CD4-positive, alpha-beta memory T cell (primary cell): Measurements from ENCODE around the gene TIAM2. TPM values are rescaled to one million over a fixed set of nuclear protein-coding genes. Genes with fewer than 3 reads are reported as not detected.
A peak's percentile ranks its signal among the peaks of the same experiment; 100 is the strongest.

Experiments used
- CTCF ChIA-PET: fragments of 350-600 bp; sonication (Branson Sonifier 250); formaldehyde crosslinking; loops from one replicate; lab custom pipeline; 2021; ENCODE audit warnings: inconsistent platforms; ENCODE audit not compliant: partially characterized antibody; lab: Charles Lee
- POLR2A ChIA-PET: fragments of 350-600 bp; sonication (Branson Sonifier 250); formaldehyde crosslinking; loops from one replicate; lab custom pipeline; 2021; ENCODE audit not compliant: partially characterized antibody; lab: Charles Lee
- DNase-seq, 5 donors: peaks; one replicate each; pipeline versions ENCODE4 v3.0.0 to v3.0.0-alpha.2; 2020 to 2022; ENCODE audit warnings: mixed read lengths in 1 of 5
- H3K27ac ChIP-seq: one replicate; pipeline ENCODE4 v1.7.0; 2013; ENCODE audit warnings: low read depth, low read length
- H3K27me3 ChIP-seq: 2 replicates; pipeline ENCODE4 v1.7.0; 2013; ENCODE audit warnings: mild to moderate bottlenecking, low read length, moderate library complexity; ENCODE audit not compliant: insufficient read depth
- H3K36me3 ChIP-seq: 2 replicates; pipeline ENCODE4 v1.7.0; 2013; ENCODE audit warnings: mild to moderate bottlenecking, low read length, moderate library complexity; ENCODE audit not compliant: insufficient read depth
- H3K4me1 ChIP-seq: 2 replicates; pipeline ENCODE4 v1.7.0; 2013; ENCODE audit warnings: mild to moderate bottlenecking, low read length, moderate library complexity; ENCODE audit not compliant: insufficient read depth
- H3K4me3 ChIP-seq, 2 donors: one replicate each; pipeline ENCODE4 v1.7.0; 2013; ENCODE audit warnings: low read length in 2 of 2, mild to moderate bottlenecking in 1 of 2
- H3K9me3 ChIP-seq, 2 donors: one replicate each; pipeline ENCODE4 v1.7.0; 2013; ENCODE audit warnings: low read length in 2 of 2, control low read depth in 1 of 2; ENCODE audit not compliant: control insufficient read depth in 1 of 2
- H3K27ac Mint-ChIP-seq, 7 donors: one replicate each; pipeline ENCODE4 v1.8.0; 2020 to 2021; ENCODE audit warnings: mixed read lengths in 7 of 7, mild to moderate bottlenecking in 6 of 7, inconsistent platforms in 3 of 7, moderate library complexity in 3 of 7
- H3K27me3 Mint-ChIP-seq, 2 donors: one replicate each; pipeline ENCODE4 v1.8.0; 2020 to 2021; ENCODE audit warnings: mixed read lengths in 2 of 2
- H3K36me3 Mint-ChIP-seq, 2 donors: one replicate each; pipeline ENCODE4 v1.8.0; 2020 to 2021; ENCODE audit warnings: mixed read lengths in 2 of 2, inconsistent platforms in 1 of 2, mild to moderate bottlenecking in 1 of 2
- H3K4me1 Mint-ChIP-seq, 4 donors: one replicate each; pipeline ENCODE4 v1.8.0; 2020 to 2021; ENCODE audit warnings: mixed read lengths in 4 of 4, mild to moderate bottlenecking in 1 of 4
- H3K4me3 Mint-ChIP-seq, 8 donors: one replicate each; pipeline ENCODE4 v1.8.0; 2020 to 2021; ENCODE audit warnings: mixed read lengths in 8 of 8, mild to moderate bottlenecking in 7 of 8, moderate library complexity in 6 of 8, inconsistent platforms in 3 of 8
- H3K9me3 Mint-ChIP-seq, 8 donors: one replicate each; pipeline ENCODE4 v1.8.0; 2020 to 2021; ENCODE audit warnings: mixed read lengths in 8 of 8, mild to moderate bottlenecking in 5 of 8, inconsistent platforms in 3 of 8, moderate library complexity in 1 of 8
- intact Hi-C: fragments of 100-400 bp; cut with micrococcal nuclease; formaldehyde crosslinking; loops from one replicate; pipeline ENCODE4 v1.15.1; 2023
- polyA plus RNA-seq, 2 donors: library from polyadenylated mRNA; unstranded; fragments of 300-500 nt; fragmentation: Illumina TruSeq; gene quantifications; one replicate each; pipeline ENCODE4 v1.2.3, GENCODE V29; 2021
- total RNA-seq, 2 experiments: library from RNA; stranded (reverse); gene quantifications; one replicate each; pipeline ENCODE4 v1.2.3, GENCODE V29; 2021

Gene TIAM2
- total and polyA plus RNA-seq, 4 experiments from 2014 or later: 0.15 to 11.1 (median 5.8) TPM

GRCh38 chr6:155121699-155122098 lies 126.6 kb downstream of the TIAM2 start:
- Mint-ChIP-seq H3K27ac (no peak overlapping the region), H3K27me3 (peaks cover 0 to 2% of the 10 kb centered on the region in 2 donors), H3K9me3 (no peaks in the 10 kb centered on the region), H3K36me3 (no peaks in the 10 kb centered on the region), H3K4me3 (no peak overlapping the region), H3K4me1 (peaks cover 0 to 1% (median 0%) of the 10 kb centered on the region in 4 donors)
- no peak for DNase-seq
- no peaks in the 10 kb centered on the region for H3K27me3 ChIP-seq
- intact Hi-C loops: no loop called here
- H3K4me1 ChIP-seq: no peaks in the 10 kb centered on the region
- POLR2A ChIA-PET: no interaction called here
- CTCF ChIA-PET: no interaction called here
- H3K4me3 ChIP-seq: no peak overlapping the region
- H3K27ac ChIP-seq: no peak overlapping the region
- H3K36me3 ChIP-seq: no peaks in the 10 kb centered on the region
- no peaks in the 10 kb centered on the region for H3K9me3 ChIP-seq

GRCh38 chr6:155122199-155122950 lies 127.3 kb downstream of the TIAM2 start:
- H3K27ac Mint-ChIP-seq: no peak overlapping the region
- CTCF ChIA-PET: no interaction called here

GRCh38 chr6:155123520-155123919 lies 128.4 kb downstream of the TIAM2 start:
- no peak overlapping the region for H3K27ac Mint-ChIP-seq

More at GRCh38 chr6:155122199-155122950, 127.3 kb downstream of the TIAM2 start:
- no peak overlapping the region for H3K4me3 Mint-ChIP-seq
- Histone ChIP-seq H3K36me3 (no peaks in the 10 kb centered on the region), H3K4me1 (no peaks in the 10 kb centered on the region), H3K4me3 (no peak overlapping the region), H3K27ac (no peak overlapping the region), H3K9me3 (no peaks in the 10 kb centered on the region), H3K27me3 (no peaks in the 10 kb centered on the region)
- no peaks in the 10 kb centered on the region for H3K36me3 Mint-ChIP-seq
- POLR2A ChIA-PET: no interaction called here
- H3K4me1 Mint-ChIP-seq: no peaks in the 10 kb centered on the region
- no peaks in the 10 kb centered on the region for H3K9me3 Mint-ChIP-seq
- DNase-seq: no peak
- intact Hi-C loops: no loop called here
- H3K27me3 Mint-ChIP-seq: peaks cover 0 to 2% of the 10 kb centered on the region in 2 donors

GRCh38 chr6:155125906-155126305 lies 130.8 kb downstream of the TIAM2 start:
- no peaks in the 10 kb centered on the region for H3K36me3 ChIP-seq
- no peaks in the 10 kb centered on the region for H3K36me3 Mint-ChIP-seq
- no peak for DNase-seq
- no peak overlapping the region for H3K27ac ChIP-seq
- no peak overlapping the region for H3K4me3 ChIP-seq
- ChIA-PET POLR2A (no interaction called here), CTCF (no interaction called here)
- H3K4me3 Mint-ChIP-seq: no peak overlapping the region
- H3K4me1 Mint-ChIP-seq: peaks cover 0 to 7% (median 0%) of the 10 kb centered on the region in 4 donors
- intact Hi-C loops: no loop called here
- peaks cover 0 to 2% of the 10 kb centered on the region in 2 donors for H3K27me3 Mint-ChIP-seq
- H3K27me3 ChIP-seq: no peaks in the 10 kb centered on the region
- H3K27ac Mint-ChIP-seq: no peak overlapping the region
- no peaks in the 10 kb centered on the region for H3K9me3 ChIP-seq
- H3K4me1 ChIP-seq: no peaks in the 10 kb centered on the region
- H3K9me3 Mint-ChIP-seq: no peaks in the 10 kb centered on the region

More at GRCh38 chr6:155123520-155123919, 128.4 kb downstream of the TIAM2 start:
- H3K27me3 Mint-ChIP-seq: peaks cover 0 to 2% of the 10 kb centered on the region in 2 donors
- intact Hi-C loops: no loop called here
- Histone ChIP-seq H3K27ac (no peak overlapping the region), H3K36me3 (no peaks in the 10 kb centered on the region), H3K9me3 (no peaks in the 10 kb centered on the region), H3K4me3 (no peak overlapping the region), H3K4me1 (no peaks in the 10 kb centered on the region), H3K27me3 (no peaks in the 10 kb centered on the region)
- no peaks in the 10 kb centered on the region for H3K9me3 Mint-ChIP-seq
- ChIA-PET CTCF (no interaction called here), POLR2A (no interaction called here)
- no peak for DNase-seq
- H3K36me3 Mint-ChIP-seq: no peaks in the 10 kb centered on the region
- H3K4me1 Mint-ChIP-seq: no peaks in the 10 kb centered on the region
- no peak overlapping the region for H3K4me3 Mint-ChIP-seq

GRCh38 chr6:155126727-155127439 lies 131.8 kb downstream of the TIAM2 start:
- Histone ChIP-seq H3K4me3 (no peak overlapping the region), H3K36me3 (no peaks in the 10 kb centered on the region), H3K9me3 (no peaks in the 10 kb centered on the region), H3K27ac (no peak overlapping the region), H3K27me3 (no peaks in the 10 kb centered on the region), H3K4me1 (no peaks in the 10 kb centered on the region)
- Mint-ChIP-seq H3K27me3 (peaks cover 0 to 2% of the 10 kb centered on the region in 2 donors), H3K4me1 (peaks cover 0 to 7% (median 0%) of the 10 kb centered on the region in 4 donors), H3K27ac (no peak overlapping the region), H3K36me3 (no peaks in the 10 kb centered on the region), H3K4me3 (no peak overlapping the region), H3K9me3 (no peaks in the 10 kb centered on the region)
- DNase-seq: no peak
- CTCF ChIA-PET: no interaction called here
- POLR2A ChIA-PET: no interaction called here
- intact Hi-C loops: no loop called here

GRCh38 chr6:155128977-155129376 lies 133.9 kb downstream of the TIAM2 start:
- H3K36me3 ChIP-seq: no peaks in the 10 kb centered on the region
- no peaks in the 10 kb centered on the region for H3K27me3 ChIP-seq
- H3K27ac ChIP-seq: no peak overlapping the region
- H3K4me1 Mint-ChIP-seq: peaks cover 0 to 7% (median 0%) of the 10 kb centered on the region in 4 donors
- POLR2A ChIA-PET: no interaction called here
- H3K4me1 ChIP-seq: no peaks in the 10 kb centered on the region
- CTCF ChIA-PET: no interaction called here
- DNase-seq: no peak
- H3K36me3 Mint-ChIP-seq: no peaks in the 10 kb centered on the region
- intact Hi-C loops: no loop called here
- no peak overlapping the region for H3K4me3 ChIP-seq
- H3K9me3 ChIP-seq: no peaks in the 10 kb centered on the region
- H3K9me3 Mint-ChIP-seq: no peaks in the 10 kb centered on the region
- H3K27me3 Mint-ChIP-seq: peaks cover 0 to 2% of the 10 kb centered on the region in 2 donors
- no peak overlapping the region for H3K27ac Mint-ChIP-seq
- no peak overlapping the region for H3K4me3 Mint-ChIP-seq

GRCh38 chr6:155129744-155130143 lies 134.6 kb downstream of the TIAM2 start:
- no peak overlapping the region for H3K4me3 ChIP-seq
- no peaks in the 10 kb centered on the region for H3K9me3 ChIP-seq
- Mint-ChIP-seq H3K27ac (no peak overlapping the region), H3K27me3 (peaks cover 0 to 2% of the 10 kb centered on the region in 2 donors), H3K36me3 (no peaks in the 10 kb centered on the region), H3K9me3 (no peaks in the 10 kb centered on the region), H3K4me3 (peak overlapping the region in 1 of 8 donors; percentile 77), H3K4me1 (peaks cover 0 to 7% (median 0%) of the 10 kb centered on the region in 4 donors)
- POLR2A ChIA-PET: no interaction called here
- no peaks in the 10 kb centered on the region for H3K27me3 ChIP-seq
- no peaks in the 10 kb centered on the region for H3K36me3 ChIP-seq
- CTCF ChIA-PET: no interaction called here
- H3K4me1 ChIP-seq: no peaks in the 10 kb centered on the region
- no peak for DNase-seq
- H3K27ac ChIP-seq: no peak overlapping the region
- intact Hi-C loops: no loop called here
